Neural cell (in vitro differentiated cells): ENCODE results near the gene PPP1R12C.

Experiments
- EP300 ChIP-seq: fragments of 450-650 bp; conservative IDR thresholded peaks from 2 replicates; pipeline ENCODE4 v1.6.1; 2014; ENCODE audit warnings: antibody characterized with exemption, mild to moderate bottlenecking, moderate library complexity; ENCODE audit not compliant: poor library complexity, severe bottlenecking
- EZH2 ChIP-seq: fragments of 200-600, 300-800 bp; shearing (Covaris generic), sonication (generic); IDR thresholded peaks from 2 replicates; pipeline ENCODE4 v1.6.1; 2014; ENCODE audit warnings: antibody characterized with exemption, low read length, borderline replicate concordance, mild to moderate bottlenecking; ENCODE audit not compliant: insufficient read depth, poor library complexity, severe bottlenecking
- MXI1 ChIP-seq: fragments of 450-650 bp; conservative IDR thresholded peaks from 2 replicates; pipeline ENCODE4 v1.6.1; 2014; ENCODE audit warnings: antibody characterized with exemption, mild to moderate bottlenecking; ENCODE audit not compliant: poor library complexity, severe bottlenecking
- RAD21 ChIP-seq: fragments of 450-650 bp; conservative IDR thresholded peaks from 2 replicates; pipeline ENCODE4 v1.6.1; 2014; ENCODE audit warnings: antibody characterized with exemption, mild to moderate bottlenecking, moderate library complexity
- TF ChIP-seq, protein P1 (sequence below): fragments of 450-650 bp; IDR thresholded peaks from 2 replicates; pipeline ENCODE4 v1.5.1; 2014; ENCODE audit warnings: antibody characterized with exemption, mild to moderate bottlenecking, moderate library complexity; ENCODE audit not compliant: poor library complexity, severe bottlenecking
- TF ChIP-seq, protein P2 (sequence below): IDR thresholded peaks from 2 replicates; pipeline ENCODE4 v1.6.1; 2012; ENCODE audit warnings: borderline replicate concordance

DNA sequence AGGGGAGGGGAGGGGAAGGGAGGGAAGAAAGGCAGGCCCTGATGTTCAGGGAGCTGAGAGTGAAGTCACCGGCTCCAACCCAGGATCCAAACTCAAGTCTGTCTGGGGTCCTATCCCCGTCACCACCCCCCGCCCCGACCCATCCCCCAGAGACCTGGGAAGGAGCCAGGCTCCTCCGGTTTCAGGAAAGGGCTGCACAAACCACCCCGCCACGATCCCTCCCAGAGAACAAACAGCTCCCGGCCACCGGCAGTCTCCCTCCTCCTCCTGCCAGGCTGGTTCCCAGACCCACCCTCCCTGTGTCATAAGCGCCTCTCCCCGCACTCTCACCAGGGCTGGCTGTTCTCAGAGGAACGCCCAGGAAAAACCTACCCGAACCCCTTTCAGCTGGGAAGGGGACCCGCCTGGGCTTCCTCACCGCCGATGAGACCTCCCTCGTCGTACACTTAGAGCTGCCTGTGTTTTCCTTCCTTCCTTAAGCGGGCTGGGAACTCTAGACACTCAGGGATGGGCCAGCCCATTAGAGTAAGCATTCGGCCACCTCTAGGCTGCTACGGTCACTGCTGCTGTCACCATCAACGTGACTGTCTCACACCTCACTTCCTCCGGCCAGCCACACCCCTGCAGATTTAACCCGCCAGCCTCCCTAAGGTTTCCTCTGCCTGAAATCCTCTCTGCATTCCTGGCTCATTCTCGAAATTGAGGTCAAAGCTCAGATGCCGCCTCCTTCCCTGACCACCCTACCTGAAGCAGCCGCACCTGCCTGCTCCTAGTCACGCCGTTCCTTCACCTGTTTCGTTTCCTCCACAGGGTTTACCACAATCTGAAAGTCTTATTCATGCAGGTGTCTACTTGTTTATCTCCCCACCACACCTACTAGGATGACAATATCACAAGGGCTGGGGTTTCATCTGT, 48.2 kb downstream of the PPP1R12C start:
- TF ChIP-seq EZH2, result no peak
- TF ChIP-seq RAD21, result no peak
- TF ChIP-seq, protein P1, sequence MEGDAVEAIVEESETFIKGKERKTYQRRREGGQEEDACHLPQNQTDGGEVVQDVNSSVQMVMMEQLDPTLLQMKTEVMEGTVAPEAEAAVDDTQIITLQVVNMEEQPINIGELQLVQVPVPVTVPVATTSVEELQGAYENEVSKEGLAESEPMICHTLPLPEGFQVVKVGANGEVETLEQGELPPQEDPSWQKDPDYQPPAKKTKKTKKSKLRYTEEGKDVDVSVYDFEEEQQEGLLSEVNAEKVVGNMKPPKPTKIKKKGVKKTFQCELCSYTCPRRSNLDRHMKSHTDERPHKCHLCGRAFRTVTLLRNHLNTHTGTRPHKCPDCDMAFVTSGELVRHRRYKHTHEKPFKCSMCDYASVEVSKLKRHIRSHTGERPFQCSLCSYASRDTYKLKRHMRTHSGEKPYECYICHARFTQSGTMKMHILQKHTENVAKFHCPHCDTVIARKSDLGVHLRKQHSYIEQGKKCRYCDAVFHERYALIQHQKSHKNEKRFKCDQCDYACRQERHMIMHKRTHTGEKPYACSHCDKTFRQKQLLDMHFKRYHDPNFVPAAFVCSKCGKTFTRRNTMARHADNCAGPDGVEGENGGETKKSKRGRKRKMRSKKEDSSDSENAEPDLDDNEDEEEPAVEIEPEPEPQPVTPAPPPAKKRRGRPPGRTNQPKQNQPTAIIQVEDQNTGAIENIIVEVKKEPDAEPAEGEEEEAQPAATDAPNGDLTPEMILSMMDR, result no peak
- TF ChIP-seq EP300, result no peak
- no peak for TF ChIP-seq MXI1
- TF ChIP-seq, protein P2, sequence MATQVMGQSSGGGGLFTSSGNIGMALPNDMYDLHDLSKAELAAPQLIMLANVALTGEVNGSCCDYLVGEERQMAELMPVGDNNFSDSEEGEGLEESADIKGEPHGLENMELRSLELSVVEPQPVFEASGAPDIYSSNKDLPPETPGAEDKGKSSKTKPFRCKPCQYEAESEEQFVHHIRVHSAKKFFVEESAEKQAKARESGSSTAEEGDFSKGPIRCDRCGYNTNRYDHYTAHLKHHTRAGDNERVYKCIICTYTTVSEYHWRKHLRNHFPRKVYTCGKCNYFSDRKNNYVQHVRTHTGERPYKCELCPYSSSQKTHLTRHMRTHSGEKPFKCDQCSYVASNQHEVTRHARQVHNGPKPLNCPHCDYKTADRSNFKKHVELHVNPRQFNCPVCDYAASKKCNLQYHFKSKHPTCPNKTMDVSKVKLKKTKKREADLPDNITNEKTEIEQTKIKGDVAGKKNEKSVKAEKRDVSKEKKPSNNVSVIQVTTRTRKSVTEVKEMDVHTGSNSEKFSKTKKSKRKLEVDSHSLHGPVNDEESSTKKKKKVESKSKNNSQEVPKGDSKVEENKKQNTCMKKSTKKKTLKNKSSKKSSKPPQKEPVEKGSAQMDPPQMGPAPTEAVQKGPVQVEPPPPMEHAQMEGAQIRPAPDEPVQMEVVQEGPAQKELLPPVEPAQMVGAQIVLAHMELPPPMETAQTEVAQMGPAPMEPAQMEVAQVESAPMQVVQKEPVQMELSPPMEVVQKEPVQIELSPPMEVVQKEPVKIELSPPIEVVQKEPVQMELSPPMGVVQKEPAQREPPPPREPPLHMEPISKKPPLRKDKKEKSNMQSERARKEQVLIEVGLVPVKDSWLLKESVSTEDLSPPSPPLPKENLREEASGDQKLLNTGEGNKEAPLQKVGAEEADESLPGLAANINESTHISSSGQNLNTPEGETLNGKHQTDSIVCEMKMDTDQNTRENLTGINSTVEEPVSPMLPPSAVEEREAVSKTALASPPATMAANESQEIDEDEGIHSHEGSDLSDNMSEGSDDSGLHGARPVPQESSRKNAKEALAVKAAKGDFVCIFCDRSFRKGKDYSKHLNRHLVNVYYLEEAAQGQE, result no peak
